Vagina (tissue), 2 donors: ENCODE data around the gene ZNF474.

Experiments
- POLR2A ChIP-seq, 2 donors: fragments of 450-650 bp; IDR thresholded peaks; one replicate each; pipeline ENCODE4 v1.6.1; 2017; ENCODE audit warnings: antibody characterized with exemption in 2 of 2, mild to moderate bottlenecking in 2 of 2, moderate library complexity in 2 of 2
- POLR2AphosphoS5 ChIP-seq, 2 donors: sonication (generic); formaldehyde crosslinking; IDR thresholded peaks; one replicate each; pipeline ENCODE4 v1.9.0; 2017; ENCODE audit warnings: antibody characterized with exemption in 2 of 2, mild to moderate bottlenecking in 2 of 2, low read depth in 1 of 2; ENCODE audit not compliant: insufficient read depth in 1 of 2
- TF ChIP-seq, protein P1 (sequence below), 3 experiments: fragments of 450-650 bp in 2 of 3; fragments of 200-600 bp in 1 of 3; sonication (generic) in 1 of 3; IDR thresholded peaks; one replicate each; pipeline ENCODE4 v1.5.1; 2017 to 2019; ENCODE audit warnings: antibody characterized with exemption in 3 of 3, mild to moderate bottlenecking in 2 of 3, moderate library complexity in 2 of 3

DNA sequence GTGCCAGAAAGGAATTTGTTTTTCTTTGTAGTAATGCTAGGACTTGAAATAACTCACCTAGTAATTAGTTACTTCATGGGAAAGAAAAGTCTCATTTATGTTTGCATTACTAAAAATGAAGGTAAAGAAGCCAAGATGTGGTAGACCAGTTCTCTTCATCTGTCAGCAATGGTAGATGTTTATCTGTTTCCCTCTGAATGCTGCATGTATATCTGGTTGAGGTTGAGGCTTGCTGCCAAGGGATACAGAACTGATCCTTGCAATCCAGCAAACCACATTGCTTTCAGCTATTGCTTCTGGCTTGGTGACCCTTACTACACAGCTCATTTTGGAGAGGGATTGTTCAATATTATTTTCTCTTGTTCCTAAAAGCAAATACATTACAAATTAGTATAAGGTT lies 73.6 kb downstream of the ZNF474 start:
- TF ChIP-seq POLR2A (IDR thresholded peaks at IDR 0.05): no peak
- TF ChIP-seq, protein P1, sequence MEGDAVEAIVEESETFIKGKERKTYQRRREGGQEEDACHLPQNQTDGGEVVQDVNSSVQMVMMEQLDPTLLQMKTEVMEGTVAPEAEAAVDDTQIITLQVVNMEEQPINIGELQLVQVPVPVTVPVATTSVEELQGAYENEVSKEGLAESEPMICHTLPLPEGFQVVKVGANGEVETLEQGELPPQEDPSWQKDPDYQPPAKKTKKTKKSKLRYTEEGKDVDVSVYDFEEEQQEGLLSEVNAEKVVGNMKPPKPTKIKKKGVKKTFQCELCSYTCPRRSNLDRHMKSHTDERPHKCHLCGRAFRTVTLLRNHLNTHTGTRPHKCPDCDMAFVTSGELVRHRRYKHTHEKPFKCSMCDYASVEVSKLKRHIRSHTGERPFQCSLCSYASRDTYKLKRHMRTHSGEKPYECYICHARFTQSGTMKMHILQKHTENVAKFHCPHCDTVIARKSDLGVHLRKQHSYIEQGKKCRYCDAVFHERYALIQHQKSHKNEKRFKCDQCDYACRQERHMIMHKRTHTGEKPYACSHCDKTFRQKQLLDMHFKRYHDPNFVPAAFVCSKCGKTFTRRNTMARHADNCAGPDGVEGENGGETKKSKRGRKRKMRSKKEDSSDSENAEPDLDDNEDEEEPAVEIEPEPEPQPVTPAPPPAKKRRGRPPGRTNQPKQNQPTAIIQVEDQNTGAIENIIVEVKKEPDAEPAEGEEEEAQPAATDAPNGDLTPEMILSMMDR (IDR thresholded peaks at IDR 0.05): no peak
- TF ChIP-seq POLR2AphosphoS5 (IDR thresholded peaks at IDR 0.05; ENCODE audit: insufficient read depth in 1 of 2, low read depth in 1 of 2): no peak
